GM12878 (cell line): ENCODE measurements around the gene MYO16. TPM values are rescaled to one million over a fixed set of nuclear protein-coding genes. Genes with fewer than 3 reads are reported as not detected.

ENCODE experiments used
- ATAC-seq: fragments of 200-7000 bp; cut with Tn5 transposase; 3 replicates; pipeline ENCODE4 v1.9.1; 2020; ENCODE audit warnings: mild to moderate bottlenecking, moderate library complexity
- BruUV-seq: library from RNA; stranded (reverse); fragments of 400-500 nt; replicated peaks from 2 replicates; lab custom pipeline; 2021; lab: Mats Ljungman, UMichigan
- CTCF ChIA-PET: fragments of 300-600 bp; sonication (Branson Sonifier 250); formaldehyde crosslinking; extraction: SDS; loops from one replicate; lab custom pipeline; 2021; ENCODE audit warnings: inconsistent platforms; lab: Yijun Ruan, JAX
- POLR2A ChIA-PET: fragments of 350-600 bp; formaldehyde crosslinking; extraction: SDS; loops from one replicate; lab custom pipeline; 2021; ENCODE audit warnings: inconsistent platforms; lab: Charles Lee
- RAD21 ChIA-PET: fragments of 300-600 bp; sonication (Branson Sonifier 250); formaldehyde crosslinking; loops from one replicate; lab custom pipeline; 2023; ENCODE audit warnings: antibody characterized with exemption; ENCODE audit not compliant: unreplicated experiment; lab: Charles Lee
- SMC1A ChIA-PET: fragments of 300-600 bp; sonication (Branson Sonifier 250); formaldehyde crosslinking; loops from one replicate; lab custom pipeline; 2023; ENCODE audit not compliant: unreplicated experiment, uncharacterized antibody; lab: Charles Lee
- DNase-seq: peaks from one replicate; pipeline ENCODE4 v3.0.0-alpha.2; 2011; ENCODE audit warnings: low read depth, low spot score
- FAIRE-seq: peaks from 3 replicates; lab custom pipeline; 2011; peaks lifted over from hg19 to GRCh38; lab: Jason Lieb, UNC
- H2AFZ ChIP-seq: 2 replicates; pipeline ENCODE4 v1.6.0; 2011; ENCODE audit warnings: low read depth, low read length, control low read depth; ENCODE audit not compliant: control insufficient read depth
- H3K27ac ChIP-seq: 2 replicates; pipeline ENCODE4 v1.5.1; 2011; ENCODE audit warnings: control low read depth; ENCODE audit not compliant: control insufficient read depth, insufficient read depth
- H3K27me3 ChIP-seq, 2 experiments: replicated peaks in 1 of 2; 2 replicates each; pipeline versions ENCODE4 v1.6.0 to v1.6.1; 2011; ENCODE audit warnings: low read length in 1 of 2; ENCODE audit not compliant: control insufficient read depth in 2 of 2, insufficient read depth in 2 of 2
- H3K36me3 ChIP-seq, 2 experiments: 2 replicates each; pipeline ENCODE4 v1.5.1; 2011; ENCODE audit warnings: low read length in 1 of 2; ENCODE audit not compliant: control insufficient read depth in 2 of 2, insufficient read depth in 2 of 2
- H3K4me1 ChIP-seq: 2 replicates; pipeline ENCODE4 v1.6.1; 2011; ENCODE audit warnings: mild to moderate bottlenecking, low read length, moderate library complexity, mixed read lengths; ENCODE audit not compliant: control insufficient read depth, insufficient read depth
- H3K4me2 ChIP-seq: 2 replicates; pipeline ENCODE4 v1.6.0; 2011; ENCODE audit warnings: control low read depth; ENCODE audit not compliant: control insufficient read depth, insufficient read depth
- H3K4me3 ChIP-seq: fragments of 200-600 bp; sonication (generic); 2 replicates; pipeline ENCODE4 v1.5.1; 2016
- H3K79me2 ChIP-seq: 2 replicates; pipeline ENCODE4 v1.6.0; 2011; ENCODE audit warnings: low read length; ENCODE audit not compliant: control insufficient read depth, insufficient read depth
- H3K9ac ChIP-seq: 2 replicates; pipeline ENCODE4 v1.8.0; 2011; ENCODE audit warnings: low read length, control low read depth, mixed read lengths; ENCODE audit not compliant: control insufficient read depth, insufficient read depth
- H3K9me3 ChIP-seq: replicated peaks from 3 replicates; pipeline ENCODE4 v1.5.1; 2011; ENCODE audit warnings: mild to moderate bottlenecking, low read length; ENCODE audit not compliant: control insufficient read depth, insufficient read depth
- H4K20me1 ChIP-seq: 2 replicates; pipeline ENCODE4 v1.6.0; 2011; ENCODE audit not compliant: control insufficient read depth, insufficient read depth
- BCL11A ChIP-seq: IDR thresholded peaks from 2 replicates; pipeline ENCODE4 v1.6.1; 2011; ENCODE audit warnings: low read depth, low read length
- BCLAF1 ChIP-seq: fragments of 450-650 bp; IDR thresholded peaks from 2 replicates; pipeline ENCODE4 v1.6.1; 2017; ENCODE audit warnings: antibody characterized with exemption, mild to moderate bottlenecking, moderate library complexity
- BRCA1 ChIP-seq: IDR thresholded peaks from 2 replicates; pipeline ENCODE4 v1.6.1; 2011; ENCODE audit warnings: low read depth, low read length, improper control_type of control experiment
- CHD4 ChIP-seq: fragments of 200-600 bp; sonication (generic); IDR thresholded peaks from 2 replicates; pipeline ENCODE4 v1.6.1; 2016; ENCODE audit warnings: mild to moderate bottlenecking
- EED ChIP-seq: sonication (generic); IDR thresholded peaks from 2 replicates; pipeline ENCODE4 v1.6.1; 2016; ENCODE audit warnings: antibody characterized with exemption, low read depth
- ETV6 ChIP-seq, 2 experiments: fragments of 450-650 bp in 1 of 2; IDR thresholded peaks in 1 of 2; conservative IDR thresholded peaks in 1 of 2; 2 replicates each; pipeline ENCODE4 v1.6.1; 2014; ENCODE audit warnings: antibody characterized with exemption in 1 of 2, borderline replicate concordance in 1 of 2, low read depth in 1 of 2, mild to moderate bottlenecking in 1 of 2, moderate library complexity in 1 of 2
- FOXK2 ChIP-seq: fragments of 450-650 bp; IDR thresholded peaks from 2 replicates; pipeline ENCODE4 v1.6.1; 2017; ENCODE audit warnings: mild to moderate bottlenecking, moderate library complexity
- GABPA ChIP-seq: IDR thresholded peaks from 2 replicates; pipeline ENCODE4 v1.6.1; 2014; ENCODE audit warnings: antibody characterized with exemption, low read depth, mild to moderate bottlenecking, inconsistent platforms
- NFXL1 ChIP-seq: fragments of 450-650 bp; IDR thresholded peaks from 2 replicates; pipeline ENCODE4 v1.6.1; 2017; ENCODE audit warnings: antibody characterized with exemption, mild to moderate bottlenecking, borderline replicate concordance
- PML ChIP-seq: IDR thresholded peaks from 2 replicates; pipeline ENCODE4 v1.6.1; 2012; ENCODE audit warnings: low read length, inconsistent platforms
- RB1 ChIP-seq: fragments of 450-650 bp; formaldehyde crosslinking; IDR thresholded peaks from 2 replicates; pipeline ENCODE4 v1.6.1; 2017; ENCODE audit warnings: mild to moderate bottlenecking, borderline replicate concordance
- SMARCA5 ChIP-seq: fragments of 450-650 bp; IDR thresholded peaks from 2 replicates; pipeline ENCODE4 v1.6.1; 2017; ENCODE audit warnings: mild to moderate bottlenecking
- SP1 ChIP-seq: IDR thresholded peaks from one replicate; pipeline ENCODE4 v1.6.1; 2011; ENCODE audit warnings: low read depth, low read length
- TCF7 ChIP-seq: IDR thresholded peaks from 2 replicates; pipeline ENCODE4 v1.6.1; 2014; ENCODE audit warnings: antibody characterized with exemption, borderline replicate concordance
- ZNF622 ChIP-seq: fragments of 450-650 bp; IDR thresholded peaks from 2 replicates; pipeline ENCODE4 v1.6.1; 2017; ENCODE audit warnings: mild to moderate bottlenecking, inconsistent platforms
- ZNF687 ChIP-seq: fragments of 450-650 bp; IDR thresholded peaks from 2 replicates; pipeline ENCODE4 v1.6.1; 2017; ENCODE audit warnings: mild to moderate bottlenecking, moderate library complexity
- ZSCAN29 ChIP-seq: fragments of 450-650 bp; IDR thresholded peaks from 2 replicates; pipeline ENCODE4 v1.6.1; 2017; ENCODE audit warnings: mild to moderate bottlenecking, moderate library complexity
- WGBS: methylation state at CpG from one replicate; pipeline ENCODE4 v1.1.6; 2016; ENCODE audit warnings: low lambda C conversion rate; ENCODE audit not compliant: insufficient replicate concordance, insufficient coverage; ENCODE audit errors: missing lambda C conversion rate; 5-methylcytosine and 5-hydroxymethylcytosine counted together
- in situ Hi-C: fragments of 300-500 bp; cut with MboI; formaldehyde crosslinking; loops from 9 replicates; pipeline ENCODE4 v1.14.3; 2018; ENCODE audit warnings: mixed read lengths
- intact Hi-C: fragments of 100-400 bp; cut with micrococcal nuclease; formaldehyde crosslinking; loops from one replicate; pipeline ENCODE4 v1.14.2; 2022; ENCODE audit not compliant: unreplicated experiment
- polyA plus RNA-seq, 11 experiments: library from polyadenylated mRNA; depleted of rRNA in 4 of 11; unstranded in 6 of 11; stranded (reverse) in 5 of 11; fragments of >200 nt; fragmentation: Nextera tagmentation in 4 of 11; fragmentation: Illumina TruSeq in 1 of 11; extraction: Ambion mirVana in 4 of 11; extraction: Trizol in 1 of 11; gene quantifications; 1 replicate in 1 of 11; 2 replicates in 10 of 11; pipeline versions ENCODE4 v1.2.1 to v1.2.3, GENCODE V29; 2011 to 2016; ENCODE audit warnings: inconsistent platforms in 2 of 11, missing spikeins in 2 of 11, low read depth in 1 of 11
- total RNA-seq, 4 experiments: library from RNA; depleted of rRNA in 3 of 4; stranded (reverse); fragments of >200 nt in 3 of 4; fragmentation: Illumina TruSeq in 1 of 4; extraction: Trizol in 1 of 4; gene quantifications; 2 replicates each; pipeline versions ENCODE4 v1.2.1 to v1.2.3, GENCODE V29; 2013 to 2021

MYO16 gene
- total and polyA plus RNA-seq, 10 of the 15 experiments (the other 5 are each of a cell fraction or from before 2014, with no cell fraction given): under 0.01 to 1.7 (median 0.05) TPM; not detected in 4

GRCh38 chr13:109199280-109199679, 569.9 kb downstream of the MYO16 start:
- no TSS peak for BruUV-seq
- ChIA-PET RAD21 (interaction anchor here (0.9 kb wide), 1 partner anchor 53 kb away, joined by 7 read pairs; no protein-coding TSS in a partner anchor), CTCF (interaction anchor here (0.7 to 1.7 kb wide), 3 partner anchors 12 to 53 kb away, joined by 3 read pairs; no protein-coding TSS in a partner anchor), SMC1A (interaction anchor here (1.2 to 1.9 kb wide), 4 partner anchors 12 to 111 kb away, joined by 3 to 9 read pairs (median 3); no protein-coding TSS in a partner anchor), POLR2A (no interaction called here)
- no peaks in the 10 kb centered on the region for H4K20me1 ChIP-seq
- no peaks in the 10 kb centered on the region for H3K36me3 ChIP-seq
- H3K4me1 ChIP-seq: no peaks in the 10 kb centered on the region
- no peak overlapping the region for H3K4me3 ChIP-seq
- H3K9ac ChIP-seq: no peak overlapping the region
- no peak overlapping the region for H3K4me2 ChIP-seq
- H3K79me2 ChIP-seq: no peaks in the 10 kb centered on the region
- no peaks in the 10 kb centered on the region for H3K27me3 ChIP-seq
- FAIRE-seq (no peak), ATAC-seq (no peak), DNase-seq (no peak)
- intact Hi-C loops (no loop called here), in situ Hi-C loops (no loop called here)
- 8% methylated on average over 4 of the region's 4 CpGs for whole genome bisulfite sequencing
- no peaks in the 10 kb centered on the region for H3K9me3 ChIP-seq
- no peak overlapping the region for H3K27ac ChIP-seq
- no peak overlapping the region for H2AFZ ChIP-seq
- TF ChIP-seq ZSCAN29: no peak
- TF ChIP-seq ZNF687: no peak
- TF ChIP-seq GABPA: no peak
- TF ChIP-seq ZNF622: no peak
- TF ChIP-seq SP1: no peak
- TF ChIP-seq CHD4: no peak
- no peak for TF ChIP-seq NFXL1
- no peak for TF ChIP-seq EED
- no peak for TF ChIP-seq TCF7
- TF ChIP-seq BCL11A: no peak
- no peak for TF ChIP-seq BCLAF1
- no peak for TF ChIP-seq SMARCA5
- TF ChIP-seq RB1: no peak
- TF ChIP-seq BRCA1: no peak
- TF ChIP-seq ETV6 (conservative IDR thresholded peaks at IDR 0.05 in 1 of 2, IDR thresholded peaks at IDR 0.05 in 1 of 2; ENCODE audit: borderline replicate concordance in 1 of 2, low read depth in 1 of 2): no peak
- no peak for TF ChIP-seq FOXK2
- no peak for TF ChIP-seq PML
